CD14-positive monocyte (primary cell): ENCODE data around the gene HDAC4. TPM values are rescaled to one million over a fixed set of nuclear protein-coding genes. Genes with fewer than 3 reads are reported as not detected.

Experiments
- DNase-seq, 3 donors: peaks; one replicate each; pipeline ENCODE4 v3.0.0-alpha.2; 2011 to 2022
- H2AFZ ChIP-seq: 2 replicates; pipeline ENCODE4 v1.6.0; 2012; ENCODE audit warnings: mild to moderate bottlenecking, low read depth, low read length, inconsistent platforms; ENCODE audit not compliant: insufficient read depth, poor library complexity, severe bottlenecking
- H3K27ac ChIP-seq, 2 donors: 1 replicate in 1 of 2; 2 replicates in 1 of 2; pipeline ENCODE4 v1.5.1; 2012 to 2013; ENCODE audit warnings: low read length in 2 of 2, control low read depth in 1 of 2, inconsistent platforms in 1 of 2, low read depth in 1 of 2, mild to moderate bottlenecking in 1 of 2
- H3K27me3 ChIP-seq, 2 donors: one replicate each; pipeline versions ENCODE4 v1.6.0 to v1.6.1; 2011 to 2013; ENCODE audit warnings: low read length in 2 of 2; ENCODE audit not compliant: control insufficient read depth in 2 of 2, insufficient read depth in 2 of 2
- H3K36me3 ChIP-seq, 2 donors: replicated peaks in 1 of 2; 1 replicate in 1 of 2; 2 replicates in 1 of 2; pipeline versions ENCODE4 v1.5.1 to v1.6.1; 2012 to 2013; ENCODE audit warnings: low read length in 2 of 2, control low read depth in 1 of 2, inconsistent platforms in 1 of 2, mild to moderate bottlenecking in 1 of 2; ENCODE audit not compliant: insufficient read depth in 2 of 2, control insufficient read depth in 1 of 2
- H3K4me1 ChIP-seq, 2 donors: 1 replicate in 1 of 2; 2 replicates in 1 of 2; pipeline versions ENCODE4 v1.5.1 to v1.6.1; 2012 to 2013; ENCODE audit warnings: low read length in 2 of 2, control low read depth in 1 of 2, inconsistent platforms in 1 of 2, mild to moderate bottlenecking in 1 of 2, moderate library complexity in 1 of 2; ENCODE audit not compliant: insufficient read depth in 2 of 2, control insufficient read depth in 1 of 2
- H3K4me2 ChIP-seq: replicated peaks from 2 replicates; pipeline ENCODE3; 2012; ENCODE audit warnings: low read length, moderate library complexity, mild to moderate bottlenecking; ENCODE audit not compliant: poor library complexity, severe bottlenecking; ENCODE audit errors: extremely low read depth
- H3K4me3 ChIP-seq, 3 experiments: fragments of 200-600 bp in 1 of 3; sonication (generic) in 1 of 3; replicated peaks in 1 of 3; 1 replicate in 2 of 3; 2 replicates in 1 of 3; pipeline ENCODE4 v1.5.1; 2011 to 2013; ENCODE audit warnings: low read length in 3 of 3, mild to moderate bottlenecking in 3 of 3, control low read depth in 2 of 3, low read depth in 2 of 3, inconsistent platforms in 1 of 3, moderate library complexity in 1 of 3
- H3K79me2 ChIP-seq: 2 replicates; pipeline ENCODE4 v1.6.0; 2012; ENCODE audit warnings: mild to moderate bottlenecking, control low read depth, inconsistent platforms, low read length, moderate library complexity; ENCODE audit not compliant: insufficient read depth
- H3K9ac ChIP-seq: 2 replicates; pipeline ENCODE4 v1.6.0; 2017; ENCODE audit warnings: low read length, mild to moderate bottlenecking; ENCODE audit not compliant: insufficient read depth, poor library complexity, severe bottlenecking
- H3K9me3 ChIP-seq, 2 donors: replicated peaks in 1 of 2; 1 replicate in 1 of 2; 2 replicates in 1 of 2; pipeline versions ENCODE4 v1.5.1 to v1.6.1; 2012 to 2013; ENCODE audit warnings: low read length in 2 of 2, control low read depth in 1 of 2; ENCODE audit not compliant: control insufficient read depth in 1 of 2, insufficient read depth in 1 of 2
- H4K20me1 ChIP-seq: 2 replicates; pipeline ENCODE4 v1.6.0; 2012; ENCODE audit warnings: mild to moderate bottlenecking, low read length, control low read depth, moderate library complexity; ENCODE audit not compliant: insufficient read depth
- H3K27ac Mint-ChIP-seq, 7 donors: one replicate each; pipeline ENCODE4 v1.8.0; 2020; ENCODE audit warnings: mild to moderate bottlenecking in 7 of 7, mixed read lengths in 7 of 7, moderate library complexity in 6 of 7, inconsistent platforms in 2 of 7
- H3K27me3 Mint-ChIP-seq, 3 donors: one replicate each; pipeline ENCODE4 v1.8.0; 2021 to 2022; ENCODE audit warnings: low read depth in 3 of 3, mild to moderate bottlenecking in 3 of 3, mixed read lengths in 3 of 3, moderate library complexity in 3 of 3, inconsistent platforms in 1 of 3
- H3K36me3 Mint-ChIP-seq, 2 donors: one replicate each; pipeline ENCODE4 v1.8.0; 2020; ENCODE audit warnings: mixed read lengths in 2 of 2, inconsistent platforms in 1 of 2, mild to moderate bottlenecking in 1 of 2
- H3K4me1 Mint-ChIP-seq: one replicate; pipeline ENCODE4 v1.8.0; 2020; ENCODE audit warnings: mild to moderate bottlenecking, mixed read lengths
- H3K4me3 Mint-ChIP-seq, 2 donors: one replicate each; pipeline ENCODE4 v1.8.0; 2020; ENCODE audit warnings: mild to moderate bottlenecking in 2 of 2, mixed read lengths in 2 of 2, moderate library complexity in 1 of 2
- H3K9me3 Mint-ChIP-seq, 7 donors: one replicate each; pipeline ENCODE4 v1.8.0; 2020 to 2022; ENCODE audit warnings: mixed read lengths in 7 of 7, mild to moderate bottlenecking in 6 of 7, moderate library complexity in 6 of 7, inconsistent platforms in 2 of 7
- CTCF ChIP-seq: fragments of 200-600 bp; IDR thresholded peaks from one replicate; pipeline ENCODE4 v1.8.0; 2022; ENCODE audit warnings: antibody characterized with exemption, mild to moderate bottlenecking
- WGBS: methylation state at CpG from one replicate; pipeline ENCODE4 v1.1.5; 2013; ENCODE audit warnings: missing lambda C conversion rate; ENCODE audit not compliant: insufficient coverage; 5-methylcytosine and 5-hydroxymethylcytosine counted together
- intact Hi-C, 2 donors: fragments of 100-400 bp; cut with micrococcal nuclease; formaldehyde crosslinking; loops; one replicate each; pipeline versions ENCODE4 v1.15.0 to v1.15.1; 2023
- polyA plus RNA-seq, 3 donors: library from polyadenylated mRNA; depleted of rRNA in 1 of 3; unstranded in 2 of 3; stranded (reverse) in 1 of 3; fragments of 300-500 nt in 2 of 3; fragments of >200 nt in 1 of 3; fragmentation: Illumina TruSeq in 2 of 3; gene quantifications; 1 replicate in 2 of 3; 2 replicates in 1 of 3; pipeline ENCODE4 v1.2.3, GENCODE V29; 2012 to 2021

Gene HDAC4
- polyA plus RNA-seq, 3 donors = 3.3 to 23.0 (median 4.5) TPM

GRCh38 chr2:239052798-239053665, 347.8 kb downstream of the HDAC4 start:
- Histone ChIP-seq H3K79me2 (no peaks in the 10 kb centered on the region), H3K9me3 (no peaks in the 10 kb centered on the region), H3K9ac (no peak overlapping the region), H3K4me3 (no peak overlapping the region), H3K36me3 (peaks cover 71 to 81% of the 10 kb centered on the region in 2 donors), H3K27me3 (no peaks in the 10 kb centered on the region), H4K20me1 (peaks cover 20% of the 10 kb centered on the region), H3K27ac (no peak overlapping the region), H3K4me2 (no peak overlapping the region), H3K4me1 (no peaks in the 10 kb centered on the region), H2AFZ (no peak overlapping the region)
- intact Hi-C loops = no loop called here
- no peak overlapping the region for H3K4me3 Mint-ChIP-seq
- no peak for DNase-seq
- H3K4me1 Mint-ChIP-seq = no peaks in the 10 kb centered on the region
- H3K27me3 Mint-ChIP-seq = peaks cover 0 to 1% (median 0%) of the 10 kb centered on the region in 3 donors
- H3K27ac Mint-ChIP-seq = peak overlapping the region in 2 of 7 donors; percentile 46 to 59
- H3K9me3 Mint-ChIP-seq = peaks cover 0 to 2% (median 0%) of the 10 kb centered on the region in 7 donors
- peaks cover 26 to 53% of the 10 kb centered on the region in 2 donors for H3K36me3 Mint-ChIP-seq
- 98% methylated on average over 48 of the region's 51 CpGs for WGBS
- TF ChIP-seq CTCF = no peak

GRCh38 chr2:239051891-239052445, 348.9 kb downstream of the HDAC4 start:
- no peaks in the 10 kb centered on the region for H3K79me2 ChIP-seq
- WGBS = 97% methylated on average over 19 of the region's 19 CpGs
- no peak for TF ChIP-seq CTCF
- H3K27me3 ChIP-seq = no peaks in the 10 kb centered on the region
- intact Hi-C loops = no loop called here
- no peak overlapping the region for H3K4me2 ChIP-seq
- H3K27ac Mint-ChIP-seq = peak overlapping the region in 1 of 7 donors; percentile 77
- no peak overlapping the region for H3K27ac ChIP-seq
- H3K9ac ChIP-seq = no peak overlapping the region
- H3K4me1 ChIP-seq = no peaks in the 10 kb centered on the region
- no peak overlapping the region for H2AFZ ChIP-seq
- peaks cover 14% of the 10 kb centered on the region for H4K20me1 ChIP-seq
- H3K27me3 Mint-ChIP-seq = peaks cover 0 to 1% (median 0%) of the 10 kb centered on the region in 3 donors
- H3K9me3 Mint-ChIP-seq = peaks cover 0 to 2% (median 0%) of the 10 kb centered on the region in 7 donors
- H3K4me3 Mint-ChIP-seq = no peak overlapping the region
- DNase-seq = no peak
- H3K36me3 Mint-ChIP-seq = peaks cover 28 to 53% of the 10 kb centered on the region in 2 donors
- H3K9me3 ChIP-seq = no peaks in the 10 kb centered on the region
- H3K4me1 Mint-ChIP-seq = no peaks in the 10 kb centered on the region
- H3K36me3 ChIP-seq = peaks cover 65 to 72% of the 10 kb centered on the region in 2 donors
- no peak overlapping the region for H3K4me3 ChIP-seq
